Posterior cingulate gyrus (tissue), 11 donors: ENCODE measurements around the gene PRKCE.
"Not testable (repeated sequence)": the region's sequence is repeated elsewhere in the genome, so short reads cannot be mapped to it uniquely, and the experiment has no call there.

Source experiments
- DNase-seq, 10 donors: peaks; one replicate each; pipeline versions ENCODE4 v3.0.0 to v3.0.0-alpha.2; 2020 to 2021; ENCODE audit warnings: mixed read lengths in 3 of 10
- intact Hi-C: fragments of 100-400 bp; cut with DNase I; formaldehyde crosslinking; loops from one replicate; pipeline ENCODE4 v1.15.1; 2023

Gene PRKCE

DNA sequence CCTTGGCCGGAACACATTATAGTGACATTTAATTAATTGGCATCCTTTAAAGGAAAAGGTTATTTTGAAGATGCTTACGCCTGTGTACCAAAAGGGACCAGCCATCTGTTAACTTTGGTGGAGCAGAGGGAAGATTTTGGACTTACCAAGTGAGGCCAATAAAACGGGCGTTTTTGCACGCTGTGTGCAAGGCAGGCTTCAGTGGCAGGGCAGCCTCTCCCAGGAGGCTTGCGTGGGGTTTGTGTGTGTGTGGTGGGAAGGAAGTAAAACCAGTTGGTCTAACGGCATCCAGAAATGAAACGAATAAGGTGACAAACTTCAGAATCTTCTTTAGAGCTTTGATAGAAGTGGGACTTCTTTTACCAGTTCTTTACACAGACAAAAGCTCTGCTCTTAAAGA lies 191.7 kb downstream of the PRKCE start:
- intact Hi-C loops: no loop called here
- DNase-seq: no peak

- no peak for DNase-seq
- intact Hi-C loops: no loop called here
These were observed 193.5 kb downstream of the PRKCE start for GRCh38 chr2:45844796-45845457.

DNA sequence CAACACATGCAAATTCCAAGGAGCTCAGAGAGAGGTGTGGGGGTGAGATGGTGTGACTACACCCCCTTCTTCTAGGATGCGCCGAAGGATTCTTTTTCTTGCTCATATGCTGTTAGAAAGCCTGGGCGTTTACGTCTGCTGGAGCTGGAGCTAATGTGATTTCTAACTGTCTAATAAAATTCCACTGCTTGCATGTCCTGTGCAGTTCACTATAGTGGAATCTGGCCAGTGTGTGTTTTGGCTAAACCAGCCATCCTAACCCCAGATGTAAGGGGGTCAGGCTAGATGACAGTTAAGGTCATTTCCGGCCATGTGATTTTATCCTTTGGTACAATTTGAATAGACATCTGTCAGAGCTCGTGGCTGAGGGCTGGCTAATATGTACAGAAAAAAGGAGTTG lies 194.1 kb downstream of the PRKCE start:
- intact Hi-C loops: no loop called here
- DNase-seq: no peak

DNA sequence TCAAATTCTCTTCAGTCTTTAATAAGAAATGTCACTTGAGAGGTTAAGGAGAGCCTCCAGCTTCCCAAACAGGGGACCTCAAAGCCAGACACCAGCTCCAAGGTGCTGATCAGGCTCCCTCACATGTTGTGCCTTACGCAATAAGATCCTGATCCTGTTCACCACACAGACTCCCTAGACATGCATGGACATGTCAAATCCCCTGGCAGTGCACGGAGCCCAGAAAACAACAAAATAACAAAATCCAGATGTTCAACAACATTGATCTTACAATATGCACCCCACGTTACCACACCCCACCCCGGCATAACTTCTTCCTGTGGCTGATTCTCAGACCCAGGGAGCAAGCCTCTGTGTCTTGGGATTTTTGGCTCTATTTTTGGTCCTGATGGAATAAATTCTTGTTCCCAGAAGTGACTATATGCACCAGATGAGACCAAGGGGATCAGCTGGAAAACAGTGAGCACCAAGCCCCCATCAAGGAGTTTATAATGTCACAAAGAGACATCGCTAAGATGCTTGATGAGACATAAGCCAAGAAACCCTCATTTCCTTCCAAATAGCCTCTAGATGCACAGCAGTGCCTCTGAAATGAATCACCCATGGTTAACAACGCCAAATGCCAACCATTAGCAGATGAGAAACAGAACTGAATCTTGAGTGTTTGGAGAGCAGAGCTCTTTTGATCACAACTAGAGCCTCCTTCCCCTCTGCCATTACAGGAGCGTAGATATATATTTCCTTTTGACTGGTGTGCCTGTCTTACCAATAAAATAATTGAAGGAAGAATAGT lies 198.2 kb downstream of the PRKCE start:
- DNase-seq: no peak
- intact Hi-C loops: no loop called here

DNA sequence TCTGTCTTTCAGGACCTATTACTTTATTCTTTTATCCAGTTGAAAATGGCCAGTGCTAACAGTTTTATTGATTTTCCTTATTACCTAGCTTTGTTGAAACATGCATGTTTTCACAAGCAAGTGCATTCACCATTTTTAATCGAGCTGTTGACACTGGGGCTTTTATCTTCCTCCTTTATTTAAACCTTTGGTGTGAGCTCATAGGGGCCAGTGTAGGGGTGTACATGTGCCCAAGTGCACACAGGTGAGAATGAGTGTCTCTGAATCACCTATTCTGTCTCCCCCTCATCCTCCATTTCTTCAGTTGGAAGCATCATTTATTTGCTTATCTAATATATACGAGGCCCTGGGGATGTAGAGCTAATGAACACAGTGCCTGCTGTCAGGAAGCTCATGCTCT lies 199.1 kb downstream of the PRKCE start:
- DNase-seq: no peak
- intact Hi-C loops: no loop called here

DNA sequence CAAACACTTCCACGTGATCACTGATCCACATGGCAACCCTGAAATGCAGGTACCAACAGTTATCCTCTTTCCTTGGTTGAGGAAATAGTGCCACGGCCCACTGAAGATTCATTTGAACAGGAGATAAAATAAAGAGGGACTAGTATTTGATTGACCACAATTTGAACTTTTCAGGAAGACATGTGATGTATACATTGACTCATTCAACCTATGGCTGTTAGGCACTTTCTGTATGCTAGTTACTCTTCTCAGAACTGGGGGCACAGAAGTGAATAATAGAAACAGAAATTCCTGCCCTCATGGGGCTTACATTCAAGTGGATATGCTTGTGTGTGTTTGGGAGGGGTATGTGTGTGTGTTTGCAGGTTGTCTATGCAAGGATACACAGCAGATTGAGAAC lies 199.6 kb downstream of the PRKCE start:
- no peak for DNase-seq
- intact Hi-C loops: no loop called here

DNA sequence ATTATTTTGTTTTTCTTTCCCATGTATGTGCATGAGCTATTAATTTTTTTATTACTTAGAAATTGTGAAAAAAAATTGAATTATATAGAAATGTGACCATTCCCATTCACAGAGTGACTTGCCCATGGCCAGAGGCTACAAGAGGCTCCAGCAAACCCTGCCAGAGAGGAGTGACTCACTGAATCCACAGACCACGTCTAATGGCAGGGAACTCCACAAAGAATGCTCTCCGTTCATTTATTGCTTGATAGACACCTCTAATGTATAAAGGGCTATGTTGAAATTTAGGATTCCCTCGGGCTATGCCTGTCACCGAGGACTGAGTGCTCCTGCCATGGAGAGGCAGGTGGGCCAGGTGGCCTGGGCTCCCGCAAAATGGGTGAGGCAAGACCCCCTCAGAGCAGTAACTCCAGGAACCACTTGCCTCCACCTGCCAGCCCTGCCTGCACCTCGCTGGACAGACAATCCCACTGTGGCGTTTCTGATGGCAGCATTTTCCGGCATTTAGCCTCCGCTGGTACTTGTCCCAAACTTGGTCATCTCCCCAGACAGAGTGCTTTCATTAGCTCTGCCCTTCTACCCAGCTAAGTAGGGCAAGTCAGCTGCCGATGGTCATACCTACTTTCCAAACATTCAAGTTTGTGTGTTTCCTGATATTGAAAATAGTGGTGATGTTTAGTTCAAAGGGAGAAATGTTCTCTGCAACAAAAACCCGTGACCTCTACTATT lies 200.3 kb downstream of the PRKCE start:
- intact Hi-C loops: no loop called here
- no peak for DNase-seq

GRCh38 chr2:45852450-45853150 lies 201.1 kb downstream of the PRKCE start:
- no peak for DNase-seq
- intact Hi-C loops: no loop called here

GRCh38 chr2:45855374-45855773 lies 203.9 kb downstream of the PRKCE start:
- intact Hi-C loops: no loop called here
- DNase-seq: no peak

DNA sequence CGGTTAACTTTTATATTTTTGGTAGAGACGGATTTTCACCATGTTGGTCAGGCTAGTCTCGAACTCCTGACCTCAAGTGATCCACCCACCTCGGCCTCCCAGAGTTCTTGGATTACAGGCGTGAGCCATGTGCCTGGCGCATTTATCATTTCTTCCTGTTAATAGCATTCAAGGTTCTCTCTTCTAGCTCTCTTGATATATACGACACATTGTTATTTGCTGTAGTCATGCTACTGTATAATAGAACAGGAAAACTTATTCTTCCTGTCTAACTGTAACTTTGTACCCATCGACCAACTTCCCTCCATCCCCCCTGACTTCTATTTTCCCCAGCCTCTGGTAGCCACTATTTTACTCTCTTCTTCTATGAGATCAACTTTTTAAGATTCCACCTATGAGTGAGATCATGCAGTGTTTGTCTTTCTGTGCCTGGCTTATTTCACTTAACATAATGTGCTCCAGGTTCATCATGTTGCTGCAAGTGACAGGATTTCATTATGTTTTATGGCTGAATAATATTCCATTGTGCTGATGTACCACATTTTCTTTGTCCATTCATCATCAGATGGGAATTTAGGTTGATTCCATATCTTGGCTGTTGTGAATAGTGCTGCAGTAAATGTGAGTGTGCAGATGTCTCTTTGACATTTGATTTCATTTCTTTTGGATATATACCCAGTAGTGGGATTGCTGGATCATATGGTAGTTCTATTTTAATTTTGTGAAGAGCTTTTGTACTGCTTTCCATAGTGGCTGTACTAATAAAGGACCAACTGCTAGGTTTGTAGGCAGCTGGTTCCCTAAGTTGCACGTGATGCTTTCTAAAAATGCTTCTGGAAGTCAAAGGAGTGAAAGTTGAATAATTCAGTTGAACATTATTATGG lies 205.2 kb downstream of the PRKCE start:
- no peak for DNase-seq

DNA sequence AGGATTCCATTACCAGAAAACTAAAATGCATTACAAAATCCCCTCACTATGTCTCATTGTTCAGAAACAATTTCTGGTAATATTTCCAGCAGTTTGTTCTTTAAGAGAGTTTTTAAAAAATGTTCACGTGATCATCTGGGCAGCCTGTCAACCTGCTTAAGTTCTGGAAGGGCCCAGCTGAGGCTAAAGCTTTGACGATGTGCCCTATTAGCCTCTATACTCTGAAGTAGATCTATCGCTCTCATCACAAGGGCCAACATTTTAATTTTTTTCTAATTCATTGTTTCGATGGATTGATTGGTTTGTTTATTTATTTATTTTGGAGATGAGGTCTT lies 205.8 kb downstream of the PRKCE start:
- intact Hi-C loops: no loop called here

More for the DNA sequence above, 205.2 kb downstream of the PRKCE start:
- intact Hi-C loops: no loop called here

GRCh38 chr2:45857867-45858520 lies 206.5 kb downstream of the PRKCE start:
- intact Hi-C loops: no loop called here
- no peak for DNase-seq

More for the DNA sequence above, 205.8 kb downstream of the PRKCE start:
- no peak for DNase-seq

DNA sequence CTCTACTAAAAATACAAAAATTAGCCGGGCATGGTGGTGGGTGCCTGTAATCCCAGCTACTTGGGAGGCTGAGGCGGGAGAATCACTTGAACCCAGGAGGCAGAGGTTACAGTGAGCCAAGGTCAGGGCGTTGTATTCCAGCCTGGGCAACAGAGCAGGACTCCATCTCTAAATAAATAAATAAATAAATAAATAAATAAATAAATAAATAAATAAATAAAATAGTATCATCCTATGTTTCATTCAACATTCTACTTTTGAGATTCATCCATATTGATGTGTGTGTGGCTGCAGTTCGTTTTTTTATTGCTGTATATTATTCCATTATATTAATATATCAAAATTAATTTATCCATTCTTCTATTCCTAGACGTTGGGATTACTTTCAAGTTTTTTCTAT lies 207.4 kb downstream of the PRKCE start:
- DNase-seq, intact Hi-C loops: not testable (repeated sequence)

GRCh38 chr2:45859682-45860081 lies 208.2 kb downstream of the PRKCE start:
- DNase-seq: no peak

GRCh38 chr2:45860136-45861121 lies 209.0 kb downstream of the PRKCE start:
- intact Hi-C loops: no loop called here
- peak in 9 of 10 donors; percentile 34 to 95 (median 62) for DNase-seq

More at GRCh38 chr2:45859682-45860081, 208.2 kb downstream of the PRKCE start:
- intact Hi-C loops: no loop called here

DNA sequence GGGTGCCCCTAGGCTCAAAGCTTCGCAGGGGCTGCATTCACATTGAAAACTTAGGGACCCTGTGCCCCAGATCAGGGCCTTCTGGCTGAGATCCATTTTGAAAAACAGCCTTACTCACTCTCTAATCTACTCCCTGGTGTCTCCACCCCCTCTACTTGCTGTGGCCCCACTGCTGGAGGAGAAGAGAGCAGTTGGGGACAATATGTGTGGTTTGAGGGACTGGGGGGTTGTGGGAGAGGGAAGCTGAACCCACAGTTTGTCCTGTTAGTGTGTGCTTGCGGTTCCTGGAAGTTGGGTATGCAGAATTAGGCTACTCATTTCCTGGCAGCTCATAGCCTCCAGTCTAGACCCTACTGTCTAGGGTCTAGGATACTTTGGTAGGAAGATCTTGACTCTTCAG lies 211.4 kb downstream of the PRKCE start:
- DNase-seq: no peak
- intact Hi-C loops: no loop called here

GRCh38 chr2:45864121-45864520 lies 212.6 kb downstream of the PRKCE start:
- intact Hi-C loops: no loop called here

DNA sequence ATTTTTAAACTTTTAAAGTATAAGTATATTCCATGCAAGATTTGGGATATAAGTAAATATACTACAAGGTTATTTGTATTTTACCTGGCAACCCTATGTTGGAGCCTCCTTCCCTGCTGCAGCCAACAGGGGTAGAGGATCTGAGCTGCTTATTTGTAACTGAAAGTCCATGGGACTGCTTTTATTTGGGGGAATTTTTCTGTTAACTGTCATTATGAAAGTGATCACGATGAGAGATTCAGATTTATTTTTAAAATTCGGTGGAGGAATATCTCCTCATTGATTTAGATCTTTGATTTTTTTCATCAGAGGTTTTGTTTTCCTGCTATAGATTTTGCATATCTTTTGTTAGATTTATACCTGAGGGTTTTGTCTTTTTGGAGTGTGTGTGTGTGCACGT lies 215.9 kb downstream of the PRKCE start:
- DNase-seq: no peak
- intact Hi-C loops: no loop called here

More at GRCh38 chr2:45864121-45864520, 212.6 kb downstream of the PRKCE start:
- DNase-seq: no peak
